A549 treated with GW870086 at 1 μM for 4 hours (cell line): ENCODE results near the gene TRIM73. TPM values are rescaled to one million over a fixed set of nuclear protein-coding genes. Genes with fewer than 3 reads are reported as not detected.

Experiments used
- total RNA-seq: library from RNA; stranded (reverse); fragments of 200-300 nt; extraction: Qiagen RNA extraction; gene quantifications from 5 replicates; pipeline ENCODE4 v1.2.3, GENCODE V29; 2022; ENCODE audit warnings: low read depth

The TRIM73 gene
- total RNA-seq = 1.2 to 2.7 TPM (median 2.4 TPM) in 5 replicates

DNA sequence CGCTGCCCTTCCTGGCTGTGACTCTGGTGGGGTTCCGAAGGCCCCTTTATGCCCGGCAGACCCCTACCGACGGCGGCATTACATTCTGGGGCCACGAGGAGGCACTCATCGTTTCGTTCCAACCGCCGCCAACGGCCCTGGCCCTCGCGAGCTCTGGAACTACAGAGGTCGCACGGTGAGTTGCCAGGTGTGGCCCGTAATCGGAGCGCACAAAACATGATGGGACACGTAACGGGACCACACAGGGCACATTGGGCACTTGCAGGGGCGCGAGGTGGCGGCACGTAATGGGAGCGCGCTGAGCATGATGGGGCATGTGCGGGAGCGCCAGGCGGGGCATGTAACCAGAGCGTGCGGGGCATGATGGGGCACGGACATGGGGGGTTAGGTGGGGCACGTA, at the start of gene TRIM73:
TRIM73 (plus strand) TSS at position 301 of the 400 bp plus-strand sequence. CDS start 3,305 bp downstream, outside the sequence.

Other genes with a start within 250 kb of the TRIM73 start
- 32.4 to 41.7 TPM (median 36.8 TPM) in 5 replicates for gene POM121C, start 90.7 kb downstream of the TRIM73 start, total RNA-seq
- gene SPDYE5, start 96.7 kb downstream of the TRIM73 start, total RNA-seq = not detected in 5 replicates